PC-3 (cell line): ENCODE data around the gene NPR2. TPM values are rescaled to one million over a fixed set of nuclear protein-coding genes. Genes with fewer than 3 reads are reported as not detected.

Experiments
- ATAC-seq: fragments of 200-7000 bp; cut with Tn5 transposase; 2 replicates; pipeline ENCODE4 v1.9.1; 2020; ENCODE audit warnings: mild to moderate bottlenecking, moderate library complexity
- BruUV-seq: library from RNA; stranded (reverse); fragments of 400-500 nt; replicated peaks from 2 replicates; lab custom pipeline; 2021; lab: Mats Ljungman, UMichigan
- CTCF ChIA-PET: fragments of 300-600 bp; sonication (Branson Sonifier 250); formaldehyde crosslinking; loops from one replicate; lab custom pipeline; 2022; ENCODE audit warnings: antibody characterized with exemption; lab: Charles Lee
- POLR2A ChIA-PET: fragments of 300-600 bp; sonication (Branson Sonifier 250); formaldehyde crosslinking; loops from one replicate; lab custom pipeline; 2022; ENCODE audit warnings: antibody characterized with exemption; ENCODE audit not compliant: unreplicated experiment; lab: Charles Lee
- DNase-seq: peaks from one replicate; pipeline ENCODE4 v3.0.0-alpha.2; 2015
- H2AFZ ChIP-seq: fragments of 300-600 bp; sonication (generic); 2 replicates; pipeline ENCODE4 v1.6.0; 2016; ENCODE audit warnings: antibody characterized with exemption, low read length
- H3F3A ChIP-seq: fragments of 300-600 bp; sonication (generic); one replicate; pipeline ENCODE4 v1.6.0; 2017; ENCODE audit warnings: antibody characterized with exemption, low read length, control low read depth, mild to moderate bottlenecking; ENCODE audit not compliant: unreplicated experiment
- H3K27ac ChIP-seq: fragments of 300-600 bp; sonication (generic); 2 replicates; pipeline ENCODE4 v1.5.1; 2016; ENCODE audit warnings: mild to moderate bottlenecking, low read length
- H3K27me3 ChIP-seq: fragments of 300-600 bp; sonication (generic); 2 replicates; pipeline ENCODE4 v1.6.1; 2016; ENCODE audit warnings: low read length, mixed read lengths
- H3K36me3 ChIP-seq: fragments of 300-600 bp; sonication (generic); 2 replicates; pipeline ENCODE4 v1.6.1; 2016; ENCODE audit warnings: low read depth, mixed run types, low read length, mixed read lengths
- H3K4me1 ChIP-seq: fragments of 300-600 bp; sonication (generic); 2 replicates; pipeline ENCODE4 v1.5.1; 2016; ENCODE audit warnings: low read length; ENCODE audit not compliant: insufficient read depth
- H3K4me2 ChIP-seq: fragments of 300-600 bp; sonication (generic); 2 replicates; pipeline ENCODE4 v1.6.0; 2016; ENCODE audit warnings: low read length
- H3K4me3 ChIP-seq: fragments of 300-600 bp; sonication (generic); 2 replicates; pipeline ENCODE4 v1.5.1; 2016; ENCODE audit warnings: mild to moderate bottlenecking, low read length, mixed read lengths
- H3K79me2 ChIP-seq: fragments of 300-600 bp; sonication (generic); 2 replicates; pipeline ENCODE4 v1.6.1; 2017; ENCODE audit warnings: low read length, mixed read lengths
- H3K9ac ChIP-seq: fragments of 300-600 bp; sonication (generic); 2 replicates; pipeline ENCODE4 v1.6.0; 2016; ENCODE audit warnings: mild to moderate bottlenecking, low read length
- H3K9me2 ChIP-seq: fragments of 300-600 bp; sonication (generic); replicated peaks from 2 replicates; pipeline ENCODE4 v1.6.1; 2016; ENCODE audit warnings: mixed run types, low read length, mixed read lengths
- H3K9me3 ChIP-seq: fragments of 300-600 bp; sonication (generic); 2 replicates; pipeline ENCODE4 v1.6.1; 2016; ENCODE audit warnings: low read length, mixed read lengths
- H4K20me1 ChIP-seq: fragments of 300-600 bp; sonication (generic); 2 replicates; pipeline ENCODE4 v1.6.1; 2016; ENCODE audit warnings: low read length, mixed read lengths
- CTCF ChIP-seq: fragments of 300-600 bp; sonication (generic); conservative IDR thresholded peaks from 2 replicates; pipeline ENCODE4 v1.5.1; 2017; ENCODE audit warnings: antibody characterized with exemption, low read depth, mild to moderate bottlenecking, low read length
- EZH2 ChIP-seq: fragments of 300-600 bp; sonication (generic); IDR thresholded peaks from one replicate; pipeline ENCODE4 v1.6.1; 2017; ENCODE audit warnings: antibody characterized with exemption, mild to moderate bottlenecking, low read length; ENCODE audit not compliant: unreplicated experiment
- EZH2phosphoT487 ChIP-seq: fragments of 300-600 bp; sonication (generic); IDR thresholded peaks from 2 replicates; pipeline ENCODE4 v1.6.1; 2018; ENCODE audit warnings: mild to moderate bottlenecking, antibody characterized with exemption, low read length, borderline replicate concordance
- intact Hi-C: fragments of 100-400 bp; cut with micrococcal nuclease; formaldehyde crosslinking; loops from 2 replicates; pipeline ENCODE4 v1.9.0; 2023
- total RNA-seq: library from RNA; depleted of rRNA; stranded (reverse); fragments of >200 nt; gene quantifications from 2 replicates; pipeline ENCODE4 v1.2.3, GENCODE V29; 2014

Gene NPR2
- total RNA-seq, 1 experiment from 2014 or later, result 1.5 TPM

GRCh38 chr9:35746583-35746982 lies 44.8 kb upstream of the NPR2 start:
- Histone ChIP-seq H3K9me3 (no peaks in the 10 kb centered on the region), H3K9ac (peak overlapping the region; percentile 91; the same call in 1 of the 2 replicates), H3K36me3 (peaks cover 23% of the 10 kb centered on the region; the same call in 1 of the 2 replicates), H3K4me3 (peak overlapping the region; percentile 95), H3K4me2 (peak overlapping the region; percentile 98), H3K27ac (no peak overlapping the region), H3F3A (no peaks in the 10 kb centered on the region), H3K79me2 (peaks cover 75% of the 10 kb centered on the region), H3K4me1 (peaks cover 22% of the 10 kb centered on the region), H3K9me2 (no peaks in the 10 kb centered on the region), H2AFZ (no peak overlapping the region), H4K20me1 (peaks cover 29% of the 10 kb centered on the region), H3K27me3 (no peaks in the 10 kb centered on the region)
- peak; percentile 8; the same call in 1 of the 2 replicates for ATAC-seq
- ChIA-PET CTCF (interaction anchor here (0.6 to 1.0 kb wide), 2 partner anchors 21 to 44 kb away, joined by 3 read pairs; no protein-coding TSS in a partner anchor), POLR2A (interaction anchor here (0.6 to 0.8 kb wide), 3 partner anchors 16 to 650 kb away, joined by 4 to 5 read pairs (median 5); no protein-coding TSS in a partner anchor)
- intact Hi-C loops, result no loop called here
- BruUV-seq, result no TSS peak
- TF ChIP-seq EZH2phosphoT487 (no peak), EZH2 (no peak)
- peak; percentile 74 for DNase-seq

- Histone ChIP-seq H3K27ac (peak overlapping the region; percentile 65), H3K4me3 (peak overlapping the region; percentile 95), H3K9me2 (no peaks in the 10 kb centered on the region), H4K20me1 (peaks cover 29% of the 10 kb centered on the region), H3K9ac (peak overlapping the region; percentile 91), H3K4me2 (peak overlapping the region; percentile 98), H3K36me3 (peaks cover 10% of the 10 kb centered on the region; the same call in 1 of the 2 replicates), H3K9me3 (no peaks in the 10 kb centered on the region), H3K27me3 (no peaks in the 10 kb centered on the region), H3K4me1 (peaks cover 22% of the 10 kb centered on the region), H3F3A (no peaks in the 10 kb centered on the region), H3K79me2 (peaks cover 74% of the 10 kb centered on the region), H2AFZ (peak overlapping the region; percentile 88; the same call in 1 of the 2 replicates)
- ATAC-seq (no peak), DNase-seq (no peak)
- CTCF ChIA-PET, result interaction anchor here (2.1 kb wide), 1 partner anchor 23 kb away, joined by 6 read pairs; no protein-coding TSS in a partner anchor
- POLR2A ChIA-PET, result interaction anchor here (0.8 kb wide), 2 partner anchors 9 to 52 kb away, joined by 3 to 4 read pairs; no protein-coding TSS in a partner anchor
- intact Hi-C loops, result no loop called here
- TSS peak; percentile 50 for BruUV-seq
- TF ChIP-seq EZH2phosphoT487, result no peak
- TF ChIP-seq EZH2, result no peak
- no peak for TF ChIP-seq CTCF
These were observed 43.0 kb upstream of the NPR2 start for GRCh38 chr9:35748242-35748857.

GRCh38 chr9:35748858-35749514 lies 42.4 kb upstream of the NPR2 start, which contains the start of the genes GBA2 and RGP1:
GBA2 (minus strand) TSS chr9:35749228; CDS start chr9:35748704, 524 bp downstream.
RGP1 (plus strand) TSS chr9:35749287; CDS start chr9:35749756, 469 bp downstream.
- peak within 1 kb of the TSS; percentile 88 for H2AFZ ChIP-seq
- ATAC-seq, result peak; percentile 58
- H3K27ac ChIP-seq, result peak within 1 kb of the TSS; percentile 65
- peaks cover 68% of the 10 kb centered on the region for H3K79me2 ChIP-seq
- DNase-seq, result peak; percentile 74
- no peaks in the 10 kb centered on the region for H3K9me3 ChIP-seq
- peak within 1 kb of the TSS; percentile 95 for H3K4me3 ChIP-seq
- H3K9me2 ChIP-seq, result no peaks in the 10 kb centered on the region
- H3K36me3 ChIP-seq, result peaks cover 4% of the 10 kb centered on the region; the same call in 1 of the 2 replicates
- ChIA-PET POLR2A (interaction anchor here (0.8 kb wide), 2 partner anchors 10 to 53 kb away, joined by 3 to 4 read pairs; no protein-coding TSS in a partner anchor), CTCF (interaction anchor here (2.1 kb wide), 1 partner anchor 23 kb away, joined by 6 read pairs; no protein-coding TSS in a partner anchor)
- peak within 1 kb of the TSS; percentile 98 for H3K4me2 ChIP-seq
- peak within 1 kb of the TSS; percentile 91 for H3K9ac ChIP-seq
- intact Hi-C loops, result no loop called here
- no peaks in the 10 kb centered on the region for H3F3A ChIP-seq
- peaks cover 29% of the 10 kb centered on the region for H4K20me1 ChIP-seq
- no TSS peak for BruUV-seq
- no peaks in the 10 kb centered on the region for H3K27me3 ChIP-seq
- peaks cover 22% of the 10 kb centered on the region for H3K4me1 ChIP-seq
- TF ChIP-seq CTCF, result no peak
- TF ChIP-seq EZH2, result no peak
- TF ChIP-seq EZH2phosphoT487, result no peak
